Muscle layer of duodenum (tissue), 2 donors: Measurements from ENCODE around the gene ZNF282.

Experiments used
- H3K27ac ChIP-seq: one replicate; pipeline ENCODE4 v1.7.0; 2013; ENCODE audit warnings: mild to moderate bottlenecking, low read length
- H3K27me3 ChIP-seq: one replicate; pipeline ENCODE4 v1.7.0; 2013; ENCODE audit warnings: low read depth, mild to moderate bottlenecking, control low read depth, low read length
- H3K36me3 ChIP-seq, 2 donors: one replicate each; pipeline ENCODE4 v1.7.0; 2013; ENCODE audit warnings: low read length in 2 of 2, control low read depth in 1 of 2, mild to moderate bottlenecking in 1 of 2; ENCODE audit not compliant: insufficient read depth in 2 of 2, control insufficient read depth in 1 of 2
- H3K4me1 ChIP-seq, 2 donors: one replicate each; pipeline ENCODE4 v1.7.0; 2013; ENCODE audit warnings: low read length in 2 of 2, mild to moderate bottlenecking in 2 of 2, control low read depth in 1 of 2, moderate library complexity in 1 of 2; ENCODE audit not compliant: insufficient read depth in 2 of 2, control insufficient read depth in 1 of 2
- H3K4me3 ChIP-seq, 2 donors: one replicate each; pipeline ENCODE4 v1.7.0; 2013; ENCODE audit warnings: low read length in 2 of 2, low read depth in 1 of 2, mild to moderate bottlenecking in 1 of 2
- H3K9me3 ChIP-seq, 2 donors: one replicate each; pipeline ENCODE4 v1.7.0; 2013; ENCODE audit warnings: low read length in 2 of 2, control low read depth in 1 of 2, mild to moderate bottlenecking in 1 of 2; ENCODE audit not compliant: control insufficient read depth in 1 of 2
- donor health status: healthy.

The ZNF282 gene

DNA sequence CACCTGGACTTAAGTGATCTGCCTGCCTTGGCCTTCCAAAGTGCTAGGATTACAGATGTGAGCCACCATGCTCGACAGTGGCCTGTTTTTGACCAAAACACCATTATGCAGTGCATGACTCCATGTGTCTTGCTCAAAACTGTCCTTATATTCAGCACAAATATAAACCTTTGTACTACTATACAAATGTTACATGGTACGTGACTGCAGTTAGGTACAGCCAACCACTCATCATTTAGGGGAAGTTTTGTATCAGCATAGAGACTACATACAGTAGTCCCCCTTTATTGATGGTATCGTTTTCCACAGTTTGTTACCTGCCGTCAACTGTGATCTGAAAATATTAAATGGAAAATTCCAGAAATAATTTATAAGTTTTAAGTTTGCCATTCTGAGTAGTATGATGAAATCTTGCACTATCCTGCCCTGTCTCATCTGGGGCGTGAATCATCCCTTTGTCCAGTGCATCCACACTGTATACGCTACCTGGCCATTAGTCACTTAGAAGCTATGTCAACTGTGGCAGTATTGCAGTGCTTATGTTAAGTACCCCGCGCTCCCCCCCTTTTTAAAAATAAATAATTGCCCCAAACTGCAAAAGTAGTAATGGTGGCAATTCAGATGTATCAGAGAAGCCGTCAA lies 23.3 kb upstream of the ZNF282 start:
- Histone ChIP-seq H3K36me3 (peaks cover 27 to 53% of the 10 kb centered on the region in 2 donors), H3K4me1 (no peaks in the 10 kb centered on the region), H3K9me3 (no peaks in the 10 kb centered on the region), H3K27me3 (no peaks in the 10 kb centered on the region), H3K4me3 (no peak overlapping the region), H3K27ac (no peak overlapping the region)

DNA sequence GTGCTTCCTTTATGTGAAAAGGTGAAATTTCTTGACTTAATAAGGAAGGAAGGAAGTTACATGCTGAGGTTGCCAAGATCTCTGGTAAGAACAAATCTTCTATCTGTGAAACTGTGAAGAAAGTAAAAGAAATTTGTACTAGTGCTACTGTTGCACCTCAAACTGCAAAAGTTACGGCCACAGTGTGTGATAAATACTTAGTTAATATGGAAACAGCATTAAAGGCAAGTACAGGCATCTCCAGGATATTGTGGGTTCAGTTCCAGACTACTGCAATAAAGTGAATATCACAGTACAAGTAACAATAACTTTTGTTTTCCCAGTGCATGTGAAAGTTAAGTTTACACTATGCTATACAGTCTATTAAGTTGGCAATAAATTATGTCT lies 22.8 kb upstream of the ZNF282 start:
- Histone ChIP-seq H3K4me1 (no peaks in the 10 kb centered on the region), H3K36me3 (peaks cover 28 to 53% of the 10 kb centered on the region in 2 donors), H3K4me3 (no peak overlapping the region), H3K9me3 (no peaks in the 10 kb centered on the region), H3K27me3 (no peaks in the 10 kb centered on the region), H3K27ac (no peak overlapping the region)

- Histone ChIP-seq H3K4me3 (no peak overlapping the region), H3K4me1 (no peaks in the 10 kb centered on the region), H3K27me3 (no peaks in the 10 kb centered on the region), H3K27ac (no peak overlapping the region), H3K36me3 (peaks cover 31 to 56% of the 10 kb centered on the region in 2 donors), H3K9me3 (no peaks in the 10 kb centered on the region)
These were observed 20.2 kb upstream of the ZNF282 start for GRCh38 chr7:149175150-149175549.

DNA sequence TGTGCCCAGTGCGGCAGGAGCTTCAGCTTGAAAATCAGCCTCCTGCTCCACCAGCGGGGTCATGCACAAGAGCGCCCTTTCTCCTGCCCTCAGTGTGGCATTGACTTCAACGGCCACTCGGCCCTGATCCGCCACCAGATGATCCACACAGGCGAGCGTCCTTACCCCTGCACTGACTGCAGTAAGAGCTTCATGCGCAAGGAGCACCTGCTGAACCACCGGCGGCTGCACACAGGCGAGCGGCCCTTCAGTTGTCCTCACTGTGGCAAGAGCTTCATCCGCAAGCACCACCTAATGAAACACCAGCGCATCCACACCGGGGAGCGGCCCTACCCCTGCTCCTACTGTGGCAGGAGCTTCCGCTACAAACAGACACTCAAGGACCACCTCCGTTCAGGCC lies 16.1 kb upstream of the ZNF282 start:
- peaks cover 0 to 7% of the 10 kb centered on the region in 2 donors for H3K4me1 ChIP-seq
- H3K9me3 ChIP-seq = no peaks in the 10 kb centered on the region
- no peaks in the 10 kb centered on the region for H3K27me3 ChIP-seq
- H3K4me3 ChIP-seq = no peak overlapping the region
- no peak overlapping the region for H3K27ac ChIP-seq
- H3K36me3 ChIP-seq = peaks cover 34 to 43% of the 10 kb centered on the region in 2 donors

GRCh38 chr7:149180722-149181449 lies 14.5 kb upstream of the ZNF282 start:
- Histone ChIP-seq H3K9me3 (no peaks in the 10 kb centered on the region), H3K4me3 (no peak overlapping the region), H3K27ac (no peak overlapping the region), H3K27me3 (no peaks in the 10 kb centered on the region), H3K4me1 (peaks cover 0 to 7% of the 10 kb centered on the region in 2 donors), H3K36me3 (peaks cover 34 to 39% of the 10 kb centered on the region in 2 donors)

- Histone ChIP-seq H3K4me1 (peaks cover 0 to 7% of the 10 kb centered on the region in 2 donors), H3K4me3 (no peak overlapping the region), H3K9me3 (no peaks in the 10 kb centered on the region), H3K27ac (no peak overlapping the region), H3K27me3 (no peaks in the 10 kb centered on the region), H3K36me3 (peaks cover 31 to 36% of the 10 kb centered on the region in 2 donors)
These were observed 13.9 kb upstream of the ZNF282 start for GRCh38 chr7:149181450-149181790.

- Histone ChIP-seq H3K36me3 (peaks cover 9 to 12% of the 10 kb centered on the region in 2 donors), H3K4me3 (no peak overlapping the region), H3K4me1 (peaks cover 0 to 7% of the 10 kb centered on the region in 2 donors), H3K27ac (no peak overlapping the region), H3K9me3 (no peaks in the 10 kb centered on the region), H3K27me3 (no peaks in the 10 kb centered on the region)
These were observed 11.1 kb upstream of the ZNF282 start for GRCh38 chr7:149184274-149184673.

DNA sequence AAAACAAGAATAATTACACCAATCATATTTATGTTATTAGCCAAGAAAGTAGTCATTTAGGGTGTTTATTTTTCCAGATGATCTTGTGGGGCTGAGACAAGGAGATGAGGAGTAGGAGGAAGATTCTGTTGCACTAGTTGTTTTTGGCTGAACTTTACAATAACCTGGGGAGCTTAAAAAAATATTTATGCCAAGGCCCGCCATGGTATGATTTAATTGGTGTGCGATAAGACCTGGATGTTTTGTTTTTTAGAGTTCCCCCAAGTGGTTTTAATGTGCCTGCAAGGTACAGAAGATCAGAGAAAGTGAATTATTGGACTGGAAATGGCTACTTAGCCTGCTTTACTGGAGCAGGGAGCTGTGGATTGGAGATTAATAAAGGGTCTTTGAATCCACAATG lies 7.1 kb upstream of the ZNF282 start:
- Histone ChIP-seq H3K4me1 (no peaks in the 10 kb centered on the region), H3K27ac (no peak overlapping the region), H3K36me3 (no peaks in the 10 kb centered on the region), H3K9me3 (no peaks in the 10 kb centered on the region), H3K27me3 (no peaks in the 10 kb centered on the region), H3K4me3 (no peak overlapping the region)

DNA sequence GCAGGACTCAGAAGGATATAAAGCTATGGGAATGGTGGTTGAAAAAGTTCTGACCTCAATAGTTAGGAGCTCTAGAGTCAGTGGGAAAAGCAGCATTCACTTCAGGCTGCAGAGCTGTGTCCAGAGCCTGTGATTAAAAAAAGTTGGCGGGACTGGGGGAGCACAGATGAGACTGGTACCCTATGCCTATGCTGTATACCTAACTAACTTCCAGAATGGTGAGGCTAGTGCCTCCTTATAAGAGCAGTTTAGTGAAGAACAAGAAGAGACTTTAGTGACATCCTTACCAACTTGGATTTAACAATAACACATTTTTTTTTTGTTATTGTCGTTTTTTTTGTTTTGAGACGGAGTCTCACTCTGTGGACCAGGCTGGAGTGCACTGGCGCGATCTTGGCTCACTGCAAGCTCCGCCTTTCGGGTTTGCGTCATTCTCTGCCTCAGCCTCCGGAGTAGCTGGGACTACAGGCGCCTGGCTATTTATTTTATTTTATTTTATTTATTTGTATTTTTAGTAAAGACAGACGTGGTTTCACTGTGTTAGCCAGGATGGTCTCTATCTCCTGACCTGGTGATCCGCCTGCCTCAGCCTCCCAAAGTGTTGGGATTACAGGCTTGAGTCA lies 6.6 kb upstream of the ZNF282 start:
- H3K27me3 ChIP-seq = no peaks in the 10 kb centered on the region
- H3K27ac ChIP-seq = no peak overlapping the region
- H3K36me3 ChIP-seq = no peaks in the 10 kb centered on the region
- no peak overlapping the region for H3K4me3 ChIP-seq
- no peaks in the 10 kb centered on the region for H3K9me3 ChIP-seq
- no peaks in the 10 kb centered on the region for H3K4me1 ChIP-seq

DNA sequence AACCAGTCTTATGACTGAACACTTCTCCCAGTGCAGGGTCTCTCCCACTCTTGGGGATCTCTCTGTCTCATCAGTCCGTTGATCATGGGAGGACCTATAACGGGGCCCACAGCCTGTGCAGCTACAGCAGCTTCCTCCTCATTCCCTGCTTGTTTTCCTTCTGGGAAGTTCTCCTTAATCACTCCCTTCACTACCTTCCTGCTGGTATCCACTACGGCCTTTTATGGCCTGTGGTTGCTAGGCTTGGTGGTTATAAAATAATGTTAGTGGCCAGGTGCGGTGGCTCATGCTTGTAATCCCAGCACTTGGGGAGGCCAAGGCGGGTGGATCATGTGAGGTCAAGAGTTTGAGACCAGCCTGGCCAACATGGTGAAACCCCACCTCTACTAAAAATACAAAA lies 3.5 kb upstream of the ZNF282 start:
- no peak overlapping the region for H3K4me3 ChIP-seq
- no peaks in the 10 kb centered on the region for H3K9me3 ChIP-seq
- H3K36me3 ChIP-seq = no peaks in the 10 kb centered on the region
- H3K27me3 ChIP-seq = no peaks in the 10 kb centered on the region
- H3K4me1 ChIP-seq = peaks cover 3 to 13% of the 10 kb centered on the region in 2 donors
- H3K27ac ChIP-seq = no peak overlapping the region

DNA sequence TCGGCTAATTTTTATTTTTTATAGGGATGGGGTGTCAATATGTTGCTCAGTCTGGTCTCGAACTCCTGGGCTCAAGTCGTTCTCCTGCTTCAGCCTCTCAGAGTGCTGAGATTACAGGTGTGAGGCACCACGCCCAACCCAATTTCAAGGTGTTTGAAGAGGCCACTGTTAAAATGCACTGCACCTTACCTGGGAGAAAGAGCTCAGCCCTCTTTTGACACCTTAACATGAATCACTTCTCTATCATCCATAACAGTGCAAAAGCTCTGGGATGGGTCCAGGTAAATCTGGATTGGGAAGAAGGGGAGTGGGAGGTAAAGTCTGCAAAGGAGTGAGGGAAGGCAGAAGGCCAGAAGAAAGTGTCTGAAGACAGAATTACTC lies 557 bp upstream of the ZNF282 start:
- Histone ChIP-seq H3K4me3 (peak overlapping the region; percentile 67 to 80), H3K4me1 (peaks cover 3 to 18% of the 10 kb centered on the region in 2 donors), H3K9me3 (no peaks in the 10 kb centered on the region)

More for the DNA sequence above, 557 bp upstream of the ZNF282 start:
- peaks cover 14 to 15% of the 10 kb centered on the region in 2 donors for H3K36me3 ChIP-seq
- H3K27ac ChIP-seq = no peak overlapping the region
- no peaks in the 10 kb centered on the region for H3K27me3 ChIP-seq
